ENCODE results near the gene SPACA7.

SPACA7 gene

DNA sequence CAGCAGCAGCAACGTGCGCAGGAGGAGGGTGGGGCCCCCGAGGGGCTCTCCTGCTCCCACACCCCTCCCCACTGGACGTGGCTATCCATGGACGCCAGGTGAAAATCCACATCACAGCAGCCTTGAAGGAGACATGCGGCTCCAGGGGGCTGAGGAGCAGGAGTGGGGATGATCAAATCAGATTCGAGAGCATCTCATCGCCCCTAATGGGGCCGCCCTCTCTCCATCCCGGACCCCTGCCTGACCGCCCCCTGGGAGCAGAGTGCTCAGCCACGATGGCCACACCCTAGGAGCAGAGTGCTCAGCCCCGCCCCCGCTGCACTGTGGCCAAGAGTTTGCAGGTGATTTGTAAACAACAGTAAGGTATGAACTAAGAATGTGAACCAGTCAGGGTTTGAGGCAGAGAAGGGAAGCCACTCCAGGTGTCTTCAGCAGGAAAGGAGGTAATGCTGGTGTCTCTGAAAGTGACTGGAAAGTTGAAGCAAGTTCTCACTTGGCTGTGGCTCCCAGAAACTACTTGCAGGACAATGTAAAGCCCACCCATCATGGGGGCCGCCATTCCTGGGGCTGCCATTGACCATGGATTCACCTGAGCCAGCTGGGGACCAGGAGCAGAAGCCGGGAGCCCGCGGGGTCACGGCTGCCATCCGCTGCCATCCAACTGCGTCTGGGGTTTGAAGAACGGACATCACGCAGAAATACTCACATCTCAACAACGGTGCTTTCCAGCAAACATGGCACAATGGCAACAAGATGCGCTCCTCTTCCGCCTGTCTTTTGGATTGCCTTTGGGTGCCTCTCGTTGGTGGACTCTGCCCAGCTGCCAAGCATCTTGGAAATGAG lies 71.8 kb downstream of the SPACA7 start:
- DNase-seq (ENCODE audit: low read depth in 2 of 2) = no peak

GRCh38 chr13:112448621-112449544 lies 72.7 kb downstream of the SPACA7 start:
- DNase-seq (ENCODE audit: low read depth in 2 of 2) = no peak

GRCh38 chr13:112449545-112449930 lies 73.4 kb downstream of the SPACA7 start:
- no peak for DNase-seq (ENCODE audit: low read depth in 2 of 2)

DNA sequence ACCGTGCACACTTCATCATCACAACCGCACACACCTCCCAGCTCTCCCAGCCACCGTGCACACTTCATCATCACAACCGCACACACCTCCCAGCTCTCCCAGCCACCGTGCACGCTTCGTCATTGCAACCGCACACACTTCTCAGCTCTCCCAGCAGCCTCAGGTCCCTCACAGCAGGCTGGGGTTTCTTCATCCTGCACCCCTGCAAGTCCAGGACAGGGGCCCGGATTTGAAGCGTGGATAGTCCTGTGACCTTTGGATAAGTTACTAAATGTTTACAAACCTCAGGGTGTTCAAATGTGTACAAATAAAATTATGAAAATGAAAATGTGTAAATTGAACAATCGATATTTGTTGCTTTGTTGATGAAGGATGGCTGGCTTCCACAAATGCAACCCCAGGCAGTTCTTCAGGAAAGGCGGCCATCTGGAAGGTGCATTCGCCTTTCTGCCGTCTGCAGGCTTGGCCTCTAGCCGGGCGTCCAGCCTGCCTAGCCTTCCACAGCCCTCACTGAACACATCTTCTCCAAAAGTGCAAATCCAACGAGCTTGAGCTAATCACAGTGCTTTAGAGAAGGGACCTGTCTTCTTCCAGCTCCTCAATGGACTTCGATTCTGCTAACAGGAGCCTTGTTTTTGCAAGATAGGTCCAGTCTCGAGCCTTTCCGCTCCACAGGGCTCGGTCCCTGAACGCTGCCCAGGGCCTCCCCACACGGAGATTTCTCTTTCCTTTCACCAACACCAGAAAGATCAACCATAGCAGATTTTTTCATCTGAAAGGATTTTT lies 74.2 kb downstream of the SPACA7 start:
- no peak for DNase-seq (ENCODE audit: low read depth in 2 of 2)

DNA sequence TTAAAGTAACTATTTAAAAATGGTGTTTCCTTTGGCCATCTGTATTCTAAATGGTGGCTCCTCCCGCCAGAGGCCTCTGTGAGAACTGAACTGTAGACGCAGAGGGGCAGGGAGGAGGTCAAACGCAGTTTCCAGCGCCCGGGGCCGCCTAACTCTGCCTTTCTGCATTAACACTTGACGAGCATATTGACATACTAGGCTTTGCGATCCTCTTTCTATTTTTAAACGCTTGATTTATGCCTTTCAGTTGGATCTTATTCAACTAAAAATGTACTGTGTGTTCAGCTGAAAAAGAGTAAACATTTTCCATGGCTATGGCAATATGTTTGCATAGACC lies 74.7 kb downstream of the SPACA7 start:
- no peak for DNase-seq (ENCODE audit: low read depth in 2 of 2)

DNA sequence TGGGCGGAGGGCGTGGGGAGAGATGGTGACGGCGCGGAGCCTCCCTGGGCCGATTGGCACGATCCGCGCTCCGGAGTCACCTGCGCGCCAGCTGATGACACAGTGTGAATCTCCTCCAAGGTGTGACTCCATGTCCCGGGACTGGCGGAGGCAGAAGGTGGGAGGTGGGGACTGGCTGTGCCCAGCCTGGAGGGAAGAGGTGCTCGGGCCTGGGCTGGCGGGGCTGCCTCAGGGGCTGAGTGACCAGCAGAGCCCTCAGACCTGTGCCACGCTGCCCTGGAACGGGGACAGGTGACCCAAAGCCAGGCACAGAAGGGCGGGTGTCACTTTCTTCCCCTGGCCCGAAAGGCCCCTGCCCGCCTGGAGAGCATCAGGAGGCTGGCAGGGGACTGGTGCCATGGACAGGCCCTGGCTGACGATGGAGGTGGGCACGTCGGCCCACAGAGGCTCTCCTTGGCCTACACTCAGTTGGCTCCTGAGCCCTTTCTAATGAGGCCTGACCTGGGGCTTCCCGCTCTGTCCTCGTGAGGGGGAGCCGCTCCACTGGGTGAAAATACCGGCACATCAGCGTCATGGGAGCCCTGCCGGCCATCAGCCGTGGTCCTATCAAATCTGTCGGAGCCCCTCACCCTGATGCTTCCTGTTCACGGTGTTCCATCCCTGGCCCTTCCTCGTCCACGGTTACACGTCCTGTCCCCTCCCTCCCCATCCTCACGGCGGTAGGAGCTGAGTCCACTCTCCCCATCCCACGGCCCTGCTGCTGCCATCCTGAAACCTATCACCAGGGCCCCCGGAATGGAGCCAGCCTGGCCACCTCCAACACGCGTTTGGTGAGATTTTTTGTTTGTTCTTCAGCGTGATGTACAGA lies 75.6 kb downstream of the SPACA7 start:
- no peak for DNase-seq (ENCODE audit: low read depth in 2 of 2)

- DNase-seq (ENCODE audit: low read depth in 2 of 2) = no peak
Measured at GRCh38 chr13:112452380-112453206, 76.4 kb downstream of the SPACA7 start.

- no peak for DNase-seq (ENCODE audit: low read depth in 2 of 2)
Measured at GRCh38 chr13:112453207-112453829, 77.2 kb downstream of the SPACA7 start.

DNA sequence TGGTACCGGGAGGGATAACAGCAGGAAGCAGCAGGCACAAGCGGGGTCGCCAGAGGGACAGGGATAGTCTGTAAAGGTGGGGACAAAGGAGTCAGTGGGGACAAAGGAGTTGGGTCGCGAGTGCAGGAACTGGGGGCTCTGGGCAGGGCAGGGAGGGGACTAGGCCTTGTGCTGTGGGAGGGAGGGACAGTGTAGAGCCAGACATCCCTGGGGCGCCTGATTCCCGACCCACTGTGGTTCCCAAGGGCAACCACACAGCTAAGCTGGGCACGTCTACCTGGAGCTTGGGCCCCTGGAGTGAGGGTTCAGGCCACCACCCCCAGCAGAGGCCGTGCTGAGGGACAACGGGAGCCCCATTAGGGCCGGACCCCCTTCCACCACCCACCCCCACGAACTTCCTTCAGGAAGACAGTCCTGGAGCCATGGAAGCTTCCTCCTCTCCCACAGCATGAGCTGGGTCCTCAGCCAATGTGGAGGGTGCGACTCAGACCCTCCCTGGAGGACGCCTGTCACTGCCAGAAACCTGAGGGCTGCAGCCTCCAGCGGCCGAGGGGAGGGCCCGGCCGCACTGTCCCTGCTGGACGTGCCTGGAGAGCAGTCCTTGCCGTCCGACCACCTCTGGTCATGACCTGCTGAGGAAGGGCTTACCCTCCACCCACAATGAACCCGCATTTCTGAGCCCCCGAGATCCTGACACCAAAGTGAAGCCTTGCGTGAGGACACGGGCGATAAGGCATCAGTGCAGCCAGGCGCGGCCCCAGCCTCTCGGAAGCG lies 77.9 kb downstream of the SPACA7 start:
- DNase-seq (ENCODE audit: low read depth in 2 of 2) = no peak

DNA sequence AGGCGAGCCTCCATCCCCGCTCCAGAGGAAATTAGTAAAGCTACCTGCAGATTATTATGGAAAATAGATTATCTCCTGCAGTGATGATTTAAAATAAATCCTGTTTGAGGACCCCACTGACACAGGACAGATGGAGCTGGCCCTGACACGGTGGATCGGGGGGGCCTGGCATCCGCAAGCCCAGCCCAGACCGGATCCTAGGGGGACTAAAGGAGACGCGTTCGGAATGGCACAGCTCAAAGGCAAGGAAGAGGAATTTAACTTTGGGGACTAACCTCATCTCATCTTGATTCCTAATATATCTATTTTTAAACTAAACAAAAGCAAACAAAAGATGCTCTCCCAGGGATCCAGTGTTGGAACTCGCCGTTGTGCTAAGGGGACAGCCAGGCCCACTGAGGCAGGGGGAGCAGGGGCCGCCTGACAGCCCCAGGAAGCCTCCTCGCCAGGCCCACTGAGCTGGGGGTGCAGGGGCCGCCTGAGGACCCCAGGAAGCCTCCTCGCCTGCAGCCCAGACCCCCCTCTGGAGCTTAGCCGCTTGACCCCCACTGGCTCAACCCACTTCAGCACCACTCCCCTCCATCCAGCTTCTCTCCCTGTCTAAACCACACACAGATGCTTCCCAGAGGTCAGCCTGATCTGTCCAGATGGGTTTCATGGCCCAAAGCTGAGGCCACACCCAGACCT lies 78.6 kb downstream of the SPACA7 start:
- no peak for DNase-seq (ENCODE audit: low read depth in 2 of 2)

- DNase-seq (ENCODE audit: low read depth in 2 of 2) = no peak
Measured at GRCh38 chr13:112455476-112456059, 79.4 kb downstream of the SPACA7 start.

- DNase-seq (ENCODE audit: low read depth in 2 of 2) = no peak
Measured at GRCh38 chr13:112456138-112457056, 80.2 kb downstream of the SPACA7 start.

GRCh38 chr13:112457081-112457480 lies 80.9 kb downstream of the SPACA7 start:
- DNase-seq (ENCODE audit: low read depth in 2 of 2) = no peak

DNA sequence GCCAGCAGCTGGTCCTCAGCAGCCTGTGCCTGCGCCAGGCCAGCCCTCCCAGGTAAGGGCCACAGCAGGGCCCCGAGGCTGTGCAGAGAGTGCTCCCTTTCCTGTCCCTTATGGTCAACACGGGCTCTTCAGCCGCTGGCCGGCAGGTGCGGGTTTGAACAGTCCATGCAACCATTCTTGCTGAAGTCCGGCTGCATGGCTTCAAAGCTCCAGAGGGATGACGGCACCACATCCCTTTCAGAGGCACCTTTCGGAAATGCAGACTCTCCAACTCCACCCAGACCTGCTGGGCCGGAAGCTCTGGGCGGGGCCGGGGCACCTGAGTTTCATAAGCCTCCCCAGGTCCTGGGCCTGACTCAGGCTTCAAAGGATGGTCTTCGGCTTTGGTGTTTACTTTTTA lies 81.3 kb downstream of the SPACA7 start:
- no peak for DNase-seq (ENCODE audit: low read depth in 2 of 2)

GRCh38 chr13:112462408-112462807 lies 86.3 kb downstream of the SPACA7 start:
- DNase-seq (ENCODE audit: low read depth in 2 of 2) = no peak

GRCh38 chr13:112464720-112465119 lies 88.6 kb downstream of the SPACA7 start:
- no peak for DNase-seq (ENCODE audit: low read depth in 2 of 2)
